Daoy (cell line): ENCODE data around the gene ZNF512. TPM values are rescaled to one million over a fixed set of nuclear protein-coding genes. Genes with fewer than 3 reads are reported as not detected.
"Not testable (repeated sequence)": the region's sequence is repeated elsewhere in the genome, so short reads cannot be mapped to it uniquely, and the experiment has no call there.

ENCODE experiments used
- DNase-seq: peaks from one replicate; pipeline ENCODE4 v3.0.0-alpha.2; 2015; ENCODE audit warnings: low read depth
- total RNA-seq: library from RNA; depleted of rRNA; stranded (reverse); fragments of >200 nt; shearing (Covaris generic); gene quantifications from 2 replicates; pipeline ENCODE4 v1.2.3, GENCODE V29; 2014

ZNF512 gene
- total RNA-seq, 1 experiment from 2014 or later = 35.5 TPM

GRCh38 chr2:27582129-27582694 lies 630 bp upstream of the ZNF512 start:
- DNase-seq = no peak

GRCh38 chr2:27583390-27583915 lies 611 bp downstream of the ZNF512 start:
- peak; percentile 12 for DNase-seq

GRCh38 chr2:27584597-27584996 lies 1.8 kb downstream of the ZNF512 start:
- no peak for DNase-seq

- no peak for DNase-seq
These were observed 4.2 kb downstream of the ZNF512 start for GRCh38 chr2:27587025-27587424.

GRCh38 chr2:27588308-27588707 lies 5.5 kb downstream of the ZNF512 start:
- DNase-seq = no peak

GRCh38 chr2:27591745-27592144 lies 8.9 kb downstream of the ZNF512 start:
- no peak for DNase-seq

GRCh38 chr2:27593240-27593639 lies 10.4 kb downstream of the ZNF512 start:
- no peak for DNase-seq

GRCh38 chr2:27594020-27594703 lies 11.3 kb downstream of the ZNF512 start:
- not testable (repeated sequence) for DNase-seq

GRCh38 chr2:27595412-27595811 lies 12.6 kb downstream of the ZNF512 start:
- DNase-seq = not testable (repeated sequence)

- no peak for DNase-seq
These were observed 13.8 kb downstream of the ZNF512 start for GRCh38 chr2:27596627-27597026.

- DNase-seq = no peak
These were observed 23.8 kb downstream of the ZNF512 start for GRCh38 chr2:27606611-27607010.

GRCh38 chr2:27613985-27614384 lies 31.1 kb downstream of the ZNF512 start:
- no peak for DNase-seq

- DNase-seq = no peak
These were observed 32.5 kb downstream of the ZNF512 start for GRCh38 chr2:27615316-27615715.

- DNase-seq = no peak
These were observed 38.7 kb downstream of the ZNF512 start for GRCh38 chr2:27621524-27621923.

GRCh38 chr2:27622921-27623384 lies 40.1 kb downstream of the ZNF512 start:
- DNase-seq = peak; percentile 80

- DNase-seq = no peak
These were observed 42.1 kb downstream of the ZNF512 start for GRCh38 chr2:27624943-27625342.

GRCh38 chr2:27626323-27626722 lies 43.5 kb downstream of the ZNF512 start:
- DNase-seq = not testable (repeated sequence)

GRCh38 chr2:27626921-27627320 lies 44.1 kb downstream of the ZNF512 start:
- DNase-seq = peak; percentile 33

GRCh38 chr2:27627963-27628766 lies 45.3 kb downstream of the ZNF512 start:
- DNase-seq = peak; percentile 87

- DNase-seq = peak; percentile 97
These were observed 46.2 kb downstream of the ZNF512 start, which contains the start of the genes CCDC121 and GPN1 for GRCh38 chr2:27628767-27629709. Gene CCDC121 (minus strand): TSS chr2:27629012. CDS start chr2:27627799, 1,213 bp downstream. Gene GPN1 (plus strand): TSS chr2:27629050. CDS start chr2:27629059, 9 bp downstream.

GRCh38 chr2:27630257-27630656 lies 47.4 kb downstream of the ZNF512 start:
- DNase-seq = not testable (repeated sequence)
